ENCODE measurements around the gene KRTAP5-6. TPM values are rescaled to one million over a fixed set of nuclear protein-coding genes. Genes with fewer than 3 reads are reported as not detected.

The KRTAP5-6 gene
- total and polyA plus RNA-seq, 4 experiments from 2014 or later = not detected

- no peak overlapping the region for H3K4me3 Mint-ChIP-seq
- peaks cover 1 to 4% of the 10 kb centered on the region in 2 donors for H3K36me3 Mint-ChIP-seq
- ChIA-PET CTCF (ENCODE audit: partially characterized antibody) (interaction anchor here (0.7 kb wide), 1 partner anchor 100 kb away, joined by 3 read pairs; no protein-coding TSS in a partner anchor), POLR2A (ENCODE audit: partially characterized antibody) (no interaction called here)
- H3K27me3 Mint-ChIP-seq = peaks cover 28 to 39% of the 10 kb centered on the region in 2 donors
- H3K4me3 ChIP-seq (ENCODE audit: low read length in 2 of 2) = no peak overlapping the region
- no peaks in the 10 kb centered on the region for H3K9me3 ChIP-seq (ENCODE audit: control insufficient read depth in 1 of 2, low read length in 2 of 2)
- peaks cover 18% of the 10 kb centered on the region for H3K4me1 ChIP-seq (ENCODE audit: insufficient read depth, low read length)
- peaks cover 10% of the 10 kb centered on the region for H3K27me3 ChIP-seq (ENCODE audit: insufficient read depth, low read length)
- peaks cover 3 to 26% (median 17%) of the 10 kb centered on the region in 8 donors for H3K9me3 Mint-ChIP-seq
- H3K4me1 Mint-ChIP-seq = peaks cover 8 to 19% (median 12%) of the 10 kb centered on the region in 4 donors
- H3K36me3 ChIP-seq (ENCODE audit: insufficient read depth, low read length) = no peaks in the 10 kb centered on the region
- no peak overlapping the region for H3K27ac ChIP-seq (ENCODE audit: low read depth, low read length)
- no peak overlapping the region for H3K27ac Mint-ChIP-seq
- intact Hi-C loops (cut with micrococcal nuclease) = no loop called here
- DNase-seq = no peak
Observed at GRCh38 chr11:1733009-1733715, 36.2 kb downstream of the KRTAP5-6 start.

GRCh38 chr11:1733716-1734640, 37.0 kb downstream of the KRTAP5-6 start:
- H3K4me1 ChIP-seq (ENCODE audit: insufficient read depth, low read length) = peaks cover 13% of the 10 kb centered on the region
- intact Hi-C loops (cut with micrococcal nuclease) = no loop called here
- H3K27me3 ChIP-seq (ENCODE audit: insufficient read depth, low read length) = peaks cover 4% of the 10 kb centered on the region
- CTCF ChIA-PET (ENCODE audit: partially characterized antibody) = no interaction called here
- H3K27ac ChIP-seq (ENCODE audit: low read depth, low read length) = no peak overlapping the region
- H3K9me3 ChIP-seq (ENCODE audit: control insufficient read depth in 1 of 2, low read length in 2 of 2) = no peaks in the 10 kb centered on the region
- Mint-ChIP-seq H3K4me1 (peaks cover 6 to 16% (median 9%) of the 10 kb centered on the region in 4 donors), H3K27ac (no peak overlapping the region), H3K4me3 (no peak overlapping the region), H3K27me3 (peaks cover 22 to 36% of the 10 kb centered on the region in 2 donors), H3K9me3 (peaks cover 3 to 29% (median 17%) of the 10 kb centered on the region in 8 donors), H3K36me3 (peaks cover 1 to 4% of the 10 kb centered on the region in 2 donors)
- no peaks in the 10 kb centered on the region for H3K36me3 ChIP-seq (ENCODE audit: insufficient read depth, low read length)
- no peak for DNase-seq
- POLR2A ChIA-PET (ENCODE audit: partially characterized antibody) = no interaction called here
- no peak overlapping the region for H3K4me3 ChIP-seq (ENCODE audit: low read length in 2 of 2)

DNA sequence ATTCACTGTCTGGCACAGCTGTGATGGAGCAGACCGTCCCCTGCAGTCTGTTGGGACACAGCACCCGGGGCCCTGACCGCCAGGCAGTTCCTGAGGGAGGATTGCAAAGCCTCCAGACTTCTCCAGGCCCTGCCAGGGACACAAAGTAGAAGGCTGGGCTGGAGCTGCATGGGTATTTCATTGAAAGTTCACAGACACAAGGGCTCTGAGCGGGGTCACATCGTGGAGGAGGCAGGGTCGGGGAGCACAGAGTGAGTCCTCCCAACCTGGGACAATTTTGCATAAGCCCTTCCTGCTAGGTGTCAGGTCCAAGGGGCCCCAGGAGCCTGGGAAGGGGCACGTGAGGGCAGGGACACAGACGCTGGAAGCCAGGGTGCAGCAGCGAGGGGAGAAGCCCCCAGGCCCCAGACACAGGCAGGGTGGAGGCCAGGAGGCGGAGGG, 37.7 kb downstream of the KRTAP5-6 start:
- Histone ChIP-seq H3K4me1 (ENCODE audit: insufficient read depth, low read length) (peaks cover 9% of the 10 kb centered on the region), H3K4me3 (ENCODE audit: low read length in 2 of 2) (no peak overlapping the region), H3K9me3 (ENCODE audit: control insufficient read depth in 1 of 2, low read length in 2 of 2) (no peaks in the 10 kb centered on the region), H3K27ac (ENCODE audit: low read depth, low read length) (no peak overlapping the region), H3K27me3 (ENCODE audit: insufficient read depth, low read length) (no peaks in the 10 kb centered on the region), H3K36me3 (ENCODE audit: insufficient read depth, low read length) (no peaks in the 10 kb centered on the region)
- CTCF ChIA-PET (ENCODE audit: partially characterized antibody) = no interaction called here
- peaks cover 3 to 29% (median 17%) of the 10 kb centered on the region in 8 donors for H3K9me3 Mint-ChIP-seq
- H3K4me1 Mint-ChIP-seq = peaks cover 4 to 15% (median 9%) of the 10 kb centered on the region in 4 donors
- peaks cover 20 to 41% of the 10 kb centered on the region in 2 donors for H3K27me3 Mint-ChIP-seq
- H3K27ac Mint-ChIP-seq = no peak overlapping the region
- POLR2A ChIA-PET (ENCODE audit: partially characterized antibody) = no interaction called here
- no peak overlapping the region for H3K4me3 Mint-ChIP-seq
- DNase-seq = no peak
- H3K36me3 Mint-ChIP-seq = peaks cover 1 to 4% of the 10 kb centered on the region in 2 donors
- intact Hi-C loops (cut with micrococcal nuclease) = no loop called here

GRCh38 chr11:1735271-1735670, 38.3 kb downstream of the KRTAP5-6 start:
- Histone ChIP-seq H3K4me3 (ENCODE audit: low read length in 2 of 2) (no peak overlapping the region), H3K9me3 (ENCODE audit: control insufficient read depth in 1 of 2, low read length in 2 of 2) (no peaks in the 10 kb centered on the region), H3K36me3 (ENCODE audit: insufficient read depth, low read length) (no peaks in the 10 kb centered on the region), H3K4me1 (ENCODE audit: insufficient read depth, low read length) (peaks cover 9% of the 10 kb centered on the region), H3K27ac (ENCODE audit: low read depth, low read length) (no peak overlapping the region), H3K27me3 (ENCODE audit: insufficient read depth, low read length) (no peaks in the 10 kb centered on the region)
- Mint-ChIP-seq H3K4me1 (peaks cover 4 to 15% (median 9%) of the 10 kb centered on the region in 4 donors), H3K36me3 (peaks cover 1 to 4% of the 10 kb centered on the region in 2 donors), H3K27me3 (peaks cover 19 to 38% of the 10 kb centered on the region in 2 donors), H3K4me3 (no peak overlapping the region), H3K9me3 (peaks cover 3 to 29% (median 17%) of the 10 kb centered on the region in 8 donors), H3K27ac (no peak overlapping the region)
- ChIA-PET CTCF (ENCODE audit: partially characterized antibody) (no interaction called here), POLR2A (ENCODE audit: partially characterized antibody) (no interaction called here)
- no peak for DNase-seq
- intact Hi-C loops (cut with micrococcal nuclease) = no loop called here

DNA sequence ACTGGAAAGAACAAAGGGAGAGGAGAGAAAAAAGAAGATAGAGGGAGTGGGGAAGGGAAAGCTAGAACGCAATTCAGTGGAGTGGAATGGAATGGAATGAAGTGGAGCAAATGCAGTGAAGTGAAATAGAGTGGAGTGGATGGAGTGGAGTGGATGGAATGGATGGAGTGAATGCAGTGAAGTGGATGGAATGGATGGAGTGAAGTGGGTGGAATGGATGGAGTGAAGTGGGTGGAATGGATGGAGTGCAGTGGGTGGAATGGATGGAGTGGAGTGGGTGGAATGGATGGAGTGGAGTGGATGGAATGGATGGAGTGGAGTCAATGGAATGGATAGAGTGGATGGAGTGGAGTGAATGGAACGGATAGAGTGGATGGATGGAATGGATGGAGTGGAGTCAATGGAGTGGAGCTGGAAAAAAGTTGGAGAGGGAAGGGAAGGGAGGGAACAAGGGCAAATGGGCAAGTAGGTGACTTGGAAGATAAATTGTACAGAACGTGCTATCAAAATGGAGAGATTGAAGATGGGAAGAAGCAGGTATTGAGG, 39.5 kb downstream of the KRTAP5-6 start:
- Mint-ChIP-seq H3K4me3 (no peak overlapping the region), H3K27me3 (peaks cover 16 to 32% of the 10 kb centered on the region in 2 donors), H3K4me1 (peaks cover 4 to 9% (median 8%) of the 10 kb centered on the region in 4 donors), H3K9me3 (peaks cover 3 to 29% (median 17%) of the 10 kb centered on the region in 8 donors), H3K27ac (peak overlapping the region in 1 of 7 donors; percentile 19), H3K36me3 (peaks cover 1 to 4% of the 10 kb centered on the region in 2 donors)
- Histone ChIP-seq H3K4me3 (ENCODE audit: low read length in 2 of 2) (no peak overlapping the region), H3K9me3 (ENCODE audit: control insufficient read depth in 1 of 2, low read length in 2 of 2) (no peaks in the 10 kb centered on the region), H3K36me3 (ENCODE audit: insufficient read depth, low read length) (no peaks in the 10 kb centered on the region), H3K27me3 (ENCODE audit: insufficient read depth, low read length) (no peaks in the 10 kb centered on the region), H3K27ac (ENCODE audit: low read depth, low read length) (no peak overlapping the region), H3K4me1 (ENCODE audit: insufficient read depth, low read length) (peaks cover 9% of the 10 kb centered on the region)
- ChIA-PET CTCF (ENCODE audit: partially characterized antibody) (no interaction called here), POLR2A (ENCODE audit: partially characterized antibody) (no interaction called here)
- intact Hi-C loops (cut with micrococcal nuclease) = no loop called here
- no peak for DNase-seq

GRCh38 chr11:1737080-1737757, 40.2 kb downstream of the KRTAP5-6 start:
- H3K4me1 ChIP-seq (ENCODE audit: insufficient read depth, low read length) = peaks cover 9% of the 10 kb centered on the region
- no peaks in the 10 kb centered on the region for H3K9me3 ChIP-seq (ENCODE audit: control insufficient read depth in 1 of 2, low read length in 2 of 2)
- intact Hi-C loops (cut with micrococcal nuclease) = no loop called here
- Mint-ChIP-seq H3K27me3 (peaks cover 10 to 27% of the 10 kb centered on the region in 2 donors), H3K36me3 (peaks cover 1 to 4% of the 10 kb centered on the region in 2 donors), H3K4me3 (no peak overlapping the region), H3K4me1 (peaks cover 4 to 9% (median 7%) of the 10 kb centered on the region in 4 donors), H3K9me3 (peaks cover 3 to 29% (median 17%) of the 10 kb centered on the region in 8 donors), H3K27ac (no peak overlapping the region)
- no peaks in the 10 kb centered on the region for H3K27me3 ChIP-seq (ENCODE audit: insufficient read depth, low read length)
- no peaks in the 10 kb centered on the region for H3K36me3 ChIP-seq (ENCODE audit: insufficient read depth, low read length)
- ChIA-PET CTCF (ENCODE audit: partially characterized antibody) (no interaction called here), POLR2A (ENCODE audit: partially characterized antibody) (no interaction called here)
- H3K4me3 ChIP-seq (ENCODE audit: low read length in 2 of 2) = no peak overlapping the region
- no peak for DNase-seq
- H3K27ac ChIP-seq (ENCODE audit: low read depth, low read length) = no peak overlapping the region
